ENCODE measurements around the gene THAP10.

- TF ChIP-seq CTCF (IDR thresholded peaks at IDR 0.05) (no peak), EZH2 (IDR thresholded peaks at IDR 0.05; ENCODE audit: borderline replicate concordance, insufficient read depth, low read depth, low read length, poor library complexity, severe bottlenecking) (no peak)
These were observed 32.8 kb downstream of the THAP10 start for GRCh38 chr15:70859322-70859908.

All from B cell (primary cell).